Measurements from ENCODE around the gene ADH5. TPM values are rescaled to one million over a fixed set of nuclear protein-coding genes. Genes with fewer than 3 reads are reported as not detected.
"Not testable (repeated sequence)": the region's sequence is repeated elsewhere in the genome, so short reads cannot be mapped to it uniquely, and the experiment has no call there.

ADH5 gene
- total RNA-seq, 1 donor from 2014 or later = 99.5 TPM

DNA sequence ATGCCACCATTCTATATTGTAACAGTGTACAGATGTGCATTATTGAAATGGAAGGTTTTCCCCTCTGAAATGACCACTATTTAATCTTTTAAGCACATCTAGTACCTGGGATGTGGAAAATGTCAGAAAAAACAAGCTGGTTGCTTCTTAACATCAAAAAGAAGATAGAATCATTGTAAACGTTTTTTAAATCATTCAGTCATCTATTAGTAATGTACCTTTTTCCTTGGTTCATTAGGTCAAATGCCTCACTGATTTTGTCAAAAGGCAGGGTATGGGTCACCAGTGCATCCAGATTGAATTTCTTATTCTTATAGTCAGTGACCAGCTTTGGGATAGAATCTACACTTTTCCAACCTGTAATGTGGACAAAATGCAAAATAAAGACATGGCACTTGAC lies 37.8 kb upstream of the ADH5 start:
- H3K27me3 ChIP-seq (ENCODE audit: control insufficient read depth, insufficient read depth, low read length) = no peaks in the 10 kb centered on the region
- no peak overlapping the region for H3K4me3 ChIP-seq (ENCODE audit: low read depth, low read length)
- no peak for DNase-seq (ENCODE audit: low read depth)
- H3K36me3 ChIP-seq (ENCODE audit: control insufficient read depth, insufficient read depth, low read length) = no peaks in the 10 kb centered on the region
- TF ChIP-seq, protein P1, sequence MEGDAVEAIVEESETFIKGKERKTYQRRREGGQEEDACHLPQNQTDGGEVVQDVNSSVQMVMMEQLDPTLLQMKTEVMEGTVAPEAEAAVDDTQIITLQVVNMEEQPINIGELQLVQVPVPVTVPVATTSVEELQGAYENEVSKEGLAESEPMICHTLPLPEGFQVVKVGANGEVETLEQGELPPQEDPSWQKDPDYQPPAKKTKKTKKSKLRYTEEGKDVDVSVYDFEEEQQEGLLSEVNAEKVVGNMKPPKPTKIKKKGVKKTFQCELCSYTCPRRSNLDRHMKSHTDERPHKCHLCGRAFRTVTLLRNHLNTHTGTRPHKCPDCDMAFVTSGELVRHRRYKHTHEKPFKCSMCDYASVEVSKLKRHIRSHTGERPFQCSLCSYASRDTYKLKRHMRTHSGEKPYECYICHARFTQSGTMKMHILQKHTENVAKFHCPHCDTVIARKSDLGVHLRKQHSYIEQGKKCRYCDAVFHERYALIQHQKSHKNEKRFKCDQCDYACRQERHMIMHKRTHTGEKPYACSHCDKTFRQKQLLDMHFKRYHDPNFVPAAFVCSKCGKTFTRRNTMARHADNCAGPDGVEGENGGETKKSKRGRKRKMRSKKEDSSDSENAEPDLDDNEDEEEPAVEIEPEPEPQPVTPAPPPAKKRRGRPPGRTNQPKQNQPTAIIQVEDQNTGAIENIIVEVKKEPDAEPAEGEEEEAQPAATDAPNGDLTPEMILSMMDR (IDR thresholded peaks at IDR 0.05; ENCODE audit: insufficient read depth, low read length, poor library complexity, severe bottlenecking) = no peak

DNA sequence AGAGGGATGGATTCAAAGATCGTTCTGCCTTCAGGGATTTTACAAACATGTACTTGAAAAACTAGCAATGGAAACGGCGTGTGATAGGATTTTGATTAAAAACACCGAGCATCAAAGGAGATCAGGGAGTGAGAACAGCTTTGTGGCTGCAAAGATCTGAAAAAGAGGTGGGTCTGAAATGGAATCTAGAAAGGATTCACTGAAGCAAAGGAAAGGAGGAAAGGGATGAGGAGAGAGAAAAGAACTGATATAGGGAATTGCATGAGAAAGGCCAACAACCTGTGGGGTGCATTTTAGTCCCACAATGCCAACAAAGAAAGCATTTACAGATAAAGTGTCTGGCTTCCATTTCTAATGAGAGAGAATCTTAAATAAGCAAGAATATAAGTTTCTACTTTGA lies 32.4 kb upstream of the ADH5 start:
- no peak overlapping the region for H3K4me3 ChIP-seq (ENCODE audit: low read depth, low read length)
- TF ChIP-seq, protein P1 (IDR thresholded peaks at IDR 0.05; ENCODE audit: insufficient read depth, low read length, poor library complexity, severe bottlenecking) = no peak
- H3K27me3 ChIP-seq (ENCODE audit: control insufficient read depth, insufficient read depth, low read length) = no peaks in the 10 kb centered on the region
- DNase-seq (ENCODE audit: low read depth) = no peak
- H3K36me3 ChIP-seq (ENCODE audit: control insufficient read depth, insufficient read depth, low read length) = no peaks in the 10 kb centered on the region

DNA sequence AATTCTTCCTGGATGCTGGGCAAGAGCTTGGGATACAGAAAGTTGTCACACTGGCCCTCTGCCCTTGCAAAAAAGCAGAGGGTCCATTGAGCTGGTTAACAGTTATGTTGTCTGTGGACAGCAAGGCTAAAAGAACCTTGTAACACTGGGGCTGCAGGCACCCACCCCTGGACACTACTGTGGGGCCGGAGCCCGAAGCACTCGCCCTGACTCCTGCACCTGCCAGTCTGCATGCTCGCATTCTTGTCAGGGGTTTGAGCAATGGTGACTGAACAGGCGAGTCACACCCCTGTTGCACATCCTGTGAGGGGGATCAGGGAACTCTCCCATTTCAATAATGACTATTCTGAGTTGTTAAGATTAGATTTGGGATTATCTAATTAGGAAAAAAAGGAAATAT lies 31.9 kb upstream of the ADH5 start:
- Histone ChIP-seq H3K27me3 (ENCODE audit: control insufficient read depth, insufficient read depth, low read length) (no peaks in the 10 kb centered on the region), H3K4me3 (ENCODE audit: low read depth, low read length) (no peak overlapping the region), H3K36me3 (ENCODE audit: control insufficient read depth, insufficient read depth, low read length) (no peaks in the 10 kb centered on the region)
- TF ChIP-seq, protein P1 (IDR thresholded peaks at IDR 0.05; ENCODE audit: insufficient read depth, low read length, poor library complexity, severe bottlenecking) = no peak
- DNase-seq (ENCODE audit: low read depth) = no peak

DNA sequence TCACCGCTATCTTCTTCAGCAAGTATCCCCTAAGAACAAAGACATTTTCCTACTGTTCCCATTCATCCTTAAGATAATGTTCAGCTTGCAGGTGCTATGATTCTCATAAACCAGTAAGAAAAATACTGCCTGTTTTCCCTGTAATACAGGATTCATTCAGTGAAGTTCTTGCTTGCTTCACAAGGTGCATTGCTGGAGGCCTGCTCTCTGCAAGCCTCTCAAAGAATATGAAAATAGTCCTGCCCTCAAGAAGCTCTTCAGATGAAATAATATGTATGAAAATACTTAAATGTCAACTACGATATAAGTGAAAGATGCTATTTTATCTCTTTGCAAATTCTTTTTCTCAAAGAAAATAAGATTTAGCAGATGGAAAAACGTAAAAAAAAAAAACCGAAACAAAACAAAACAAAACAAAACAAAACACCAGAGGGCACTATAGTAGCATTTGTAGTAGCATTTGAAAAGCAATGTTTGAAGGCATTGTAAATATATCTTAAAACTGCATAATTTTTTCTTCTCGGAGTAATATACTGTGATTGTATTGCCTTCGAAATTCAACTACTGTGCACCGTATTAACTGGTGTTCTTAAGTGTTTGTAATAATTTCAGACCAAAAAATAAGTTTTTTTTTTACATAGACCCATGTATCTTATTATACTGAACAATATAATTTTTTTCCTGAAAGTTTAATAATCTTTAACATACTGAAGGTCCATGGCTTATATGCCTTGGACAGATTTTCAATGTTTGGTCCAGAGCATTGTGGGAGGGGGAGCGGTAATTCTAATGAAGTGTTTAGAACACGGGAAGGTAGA lies 29.5 kb upstream of the ADH5 start:
- Histone ChIP-seq H3K4me3 (ENCODE audit: low read depth, low read length) (no peak overlapping the region), H3K27me3 (ENCODE audit: control insufficient read depth, insufficient read depth, low read length) (no peaks in the 10 kb centered on the region), H3K36me3 (ENCODE audit: control insufficient read depth, insufficient read depth, low read length) (no peaks in the 10 kb centered on the region)
- DNase-seq (ENCODE audit: low read depth) = no peak
- TF ChIP-seq, protein P1 (IDR thresholded peaks at IDR 0.05; ENCODE audit: insufficient read depth, low read length, poor library complexity, severe bottlenecking) = no peak

DNA sequence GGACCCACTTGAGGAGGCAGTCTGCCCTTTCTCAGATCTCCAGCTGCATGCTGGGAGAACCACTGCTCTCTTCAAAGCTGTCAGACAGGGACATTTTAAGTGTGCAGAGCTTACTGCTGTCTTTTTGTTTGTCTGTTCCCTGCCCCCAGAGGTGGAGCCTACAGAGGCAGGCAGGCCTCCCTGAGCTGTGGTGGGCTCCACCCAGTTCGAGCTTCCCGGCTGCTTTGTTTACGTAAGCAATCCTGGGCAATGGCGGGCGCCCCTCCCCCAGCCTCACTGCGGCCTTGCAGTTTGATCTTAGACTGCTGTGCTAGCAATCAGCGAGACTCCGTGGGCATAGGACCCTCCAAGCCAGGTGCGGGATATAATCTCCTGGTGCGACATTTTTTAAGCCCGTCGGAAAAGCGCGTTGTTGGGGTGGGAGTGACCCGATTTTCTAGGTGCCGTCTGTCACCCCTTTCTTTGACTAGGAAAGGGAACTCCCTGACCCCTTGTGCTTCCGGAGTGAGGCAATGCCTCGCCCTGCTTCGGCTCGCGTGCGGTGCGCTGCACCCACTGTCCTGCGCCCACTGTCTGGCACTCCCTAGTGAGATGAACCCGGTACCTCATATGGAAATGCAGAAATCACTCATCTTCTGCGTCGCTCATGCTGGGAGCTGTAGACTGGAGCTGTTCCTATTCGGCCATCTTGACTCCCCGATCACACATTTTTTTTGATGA lies 28.7 kb upstream of the ADH5 start:
- not testable (repeated sequence) for DNase-seq (ENCODE audit: low read depth); H3K27me3 ChIP-seq (ENCODE audit: control insufficient read depth, insufficient read depth, low read length); H3K36me3 ChIP-seq (ENCODE audit: control insufficient read depth, insufficient read depth, low read length); H3K4me3 ChIP-seq (ENCODE audit: low read depth, low read length)

DNA sequence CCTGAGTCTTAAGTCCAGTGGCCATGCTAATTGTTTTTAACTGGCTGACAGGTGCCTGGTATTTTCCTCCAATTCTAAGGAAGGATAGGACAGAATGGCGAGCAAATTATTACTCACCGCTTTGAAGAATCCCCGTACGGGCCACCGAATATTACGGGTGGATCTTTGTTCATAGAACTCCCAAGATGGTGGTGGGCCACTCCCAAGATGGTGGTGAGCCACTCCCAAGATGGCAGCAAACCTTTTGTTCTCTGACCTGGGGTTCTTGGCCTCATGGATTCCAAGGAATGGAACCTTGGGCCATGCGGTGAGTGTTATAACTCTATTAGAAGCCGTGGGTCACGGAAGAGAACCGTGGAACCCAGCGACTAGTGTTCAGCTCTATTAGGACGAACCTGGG lies 20.7 kb upstream of the ADH5 start:
- H3K27me3 ChIP-seq (ENCODE audit: control insufficient read depth, insufficient read depth, low read length); DNase-seq (ENCODE audit: low read depth); H3K4me3 ChIP-seq (ENCODE audit: low read depth, low read length); H3K36me3 ChIP-seq (ENCODE audit: control insufficient read depth, insufficient read depth, low read length): not testable (repeated sequence)
